Measurements from ENCODE around the gene GABARAP. TPM values are rescaled to one million over a fixed set of nuclear protein-coding genes. Genes with fewer than 3 reads are reported as not detected.

The GABARAP gene
- total and polyA plus RNA-seq, 2 donors (not counting 1 experiment from before 2014, with no cell fraction given) = 323 to 371 TPM

DNA sequence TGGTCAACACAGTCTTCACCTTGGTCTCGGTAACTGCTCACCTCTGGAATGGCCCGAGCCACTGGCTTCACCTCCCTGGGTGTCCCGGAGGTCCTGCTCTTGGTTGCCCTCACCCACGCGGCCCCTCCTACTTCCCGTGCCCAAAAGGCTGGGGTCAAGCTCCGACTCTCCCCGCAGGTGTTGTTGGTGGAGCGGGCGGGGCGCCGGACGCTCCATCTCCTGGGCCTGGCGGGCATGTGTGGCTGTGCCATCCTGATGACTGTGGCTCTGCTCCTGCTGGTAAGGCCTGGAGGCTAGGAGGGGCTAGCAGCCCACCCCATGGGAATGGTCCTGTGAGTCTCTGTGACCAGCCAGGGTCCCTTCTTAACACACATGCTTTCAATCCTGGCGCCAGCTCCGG lies 42.7 kb upstream of the GABARAP start:
- Mint-ChIP-seq H3K27me3 (peaks cover 39% of the 10 kb centered on the region), H3K4me1 (peaks cover 20% of the 10 kb centered on the region), H3K27ac (no peak overlapping the region), H3K4me3 (no peak overlapping the region), H3K9me3 (ENCODE audit: insufficient read depth) (no peaks in the 10 kb centered on the region)
- DNase-seq (no peak), ATAC-seq (ENCODE audit: low read depth) (no peak)
- H3K9ac ChIP-seq (ENCODE audit: low read length) = no peak overlapping the region
- no peak overlapping the region for H3K4me3 ChIP-seq (ENCODE audit: control extremely low read depth in 1 of 5, extremely low read depth in 1 of 5, insufficient read depth in 1 of 5, low read depth in 2 of 5, low read length in 4 of 5)
- intact Hi-C loops (cut with micrococcal nuclease) = no loop called here
- peaks cover 0 to 18% (median 0%) of the 10 kb centered on the region in 3 donors for H3K9me3 ChIP-seq (ENCODE audit: control extremely low read depth in 1 of 3, control insufficient read depth in 2 of 3, insufficient read depth in 1 of 3, low read length in 2 of 3)
- no peak overlapping the region for H3K4me2 ChIP-seq (replicated peaks; ENCODE audit: low read depth, low read length, poor library complexity, severe bottlenecking)
- POLR2A ChIA-PET = no interaction called here
- peaks cover 0 to 57% (median 14%) of the 10 kb centered on the region in 4 experiments for H3K27me3 ChIP-seq (replicated peaks in 1 of 4; ENCODE audit: control extremely low read depth in 1 of 4, control insufficient read depth in 3 of 4, insufficient read depth in 4 of 4, low read length in 3 of 4)
- TF ChIP-seq EZH2 (IDR thresholded peaks at IDR 0.05; ENCODE audit: borderline replicate concordance, insufficient read depth, low read depth, low read length, poor library complexity, severe bottlenecking) = no peak
- TF ChIP-seq, protein P1, sequence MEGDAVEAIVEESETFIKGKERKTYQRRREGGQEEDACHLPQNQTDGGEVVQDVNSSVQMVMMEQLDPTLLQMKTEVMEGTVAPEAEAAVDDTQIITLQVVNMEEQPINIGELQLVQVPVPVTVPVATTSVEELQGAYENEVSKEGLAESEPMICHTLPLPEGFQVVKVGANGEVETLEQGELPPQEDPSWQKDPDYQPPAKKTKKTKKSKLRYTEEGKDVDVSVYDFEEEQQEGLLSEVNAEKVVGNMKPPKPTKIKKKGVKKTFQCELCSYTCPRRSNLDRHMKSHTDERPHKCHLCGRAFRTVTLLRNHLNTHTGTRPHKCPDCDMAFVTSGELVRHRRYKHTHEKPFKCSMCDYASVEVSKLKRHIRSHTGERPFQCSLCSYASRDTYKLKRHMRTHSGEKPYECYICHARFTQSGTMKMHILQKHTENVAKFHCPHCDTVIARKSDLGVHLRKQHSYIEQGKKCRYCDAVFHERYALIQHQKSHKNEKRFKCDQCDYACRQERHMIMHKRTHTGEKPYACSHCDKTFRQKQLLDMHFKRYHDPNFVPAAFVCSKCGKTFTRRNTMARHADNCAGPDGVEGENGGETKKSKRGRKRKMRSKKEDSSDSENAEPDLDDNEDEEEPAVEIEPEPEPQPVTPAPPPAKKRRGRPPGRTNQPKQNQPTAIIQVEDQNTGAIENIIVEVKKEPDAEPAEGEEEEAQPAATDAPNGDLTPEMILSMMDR (IDR thresholded peaks at IDR 0.05) = no peak
- H2AFZ ChIP-seq (ENCODE audit: insufficient read depth, low read depth, low read length, poor library complexity, severe bottlenecking) = no peak overlapping the region
- H3K27ac ChIP-seq (ENCODE audit: low read length in 2 of 2) = no peak overlapping the region
- CTCF ChIA-PET = interaction anchor here (1.3 to 10.9 kb wide), 4 partner anchors 13 to 228 kb away, joined by 3 to 115 read pairs (median 4); no protein-coding TSS in a partner anchor
- H3K36me3 ChIP-seq (replicated peaks in 1 of 2; ENCODE audit: control extremely low read depth in 1 of 2, control insufficient read depth in 1 of 2, extremely low read depth in 1 of 2, insufficient read depth in 2 of 2, low read length in 1 of 2) = no peaks in the 10 kb centered on the region
- peaks cover 20 to 31% of the 10 kb centered on the region in 2 donors for H3K4me1 ChIP-seq (ENCODE audit: control insufficient read depth in 2 of 2, insufficient read depth in 2 of 2, low read length in 2 of 2)
- H4K20me1 ChIP-seq (ENCODE audit: control insufficient read depth, insufficient read depth, low read length, poor library complexity, severe bottlenecking) = no peaks in the 10 kb centered on the region
- WGBS (ENCODE audit: insufficient coverage) = 93% methylated on average over 16 of the region's 16 CpGs
- no peaks in the 10 kb centered on the region for H3K79me2 ChIP-seq (ENCODE audit: control insufficient read depth, insufficient read depth, low read length)

DNA sequence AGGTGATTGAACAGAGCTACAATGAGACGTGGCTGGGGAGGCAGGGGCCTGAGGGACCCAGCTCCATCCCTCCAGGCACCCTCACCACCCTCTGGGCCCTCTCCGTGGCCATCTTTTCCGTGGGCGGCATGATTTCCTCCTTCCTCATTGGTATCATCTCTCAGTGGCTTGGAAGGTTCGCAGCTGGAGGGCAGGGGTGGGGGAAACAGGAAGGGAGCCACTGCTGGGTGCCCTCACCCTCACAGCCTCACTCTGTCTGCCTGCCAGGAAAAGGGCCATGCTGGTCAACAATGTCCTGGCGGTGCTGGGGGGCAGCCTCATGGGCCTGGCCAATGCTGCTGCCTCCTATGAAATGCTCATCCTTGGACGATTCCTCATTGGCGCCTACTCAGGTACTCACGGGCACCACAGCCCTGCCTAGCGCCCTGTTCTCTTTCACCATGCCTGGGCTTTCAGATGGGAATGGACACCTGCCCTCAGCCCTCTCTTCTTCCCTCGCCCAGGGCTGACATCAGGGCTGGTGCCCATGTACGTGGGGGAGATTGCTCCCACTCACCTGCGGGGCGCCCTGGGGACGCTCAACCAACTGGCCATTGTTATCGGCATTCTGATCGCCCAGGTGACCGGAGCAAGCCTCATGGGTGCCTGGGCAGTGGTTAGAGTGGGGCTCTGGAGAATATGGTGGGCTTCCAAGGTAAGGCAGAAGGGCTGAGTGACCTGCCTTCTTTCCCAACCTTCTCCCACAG lies 41.4 kb upstream of the GABARAP start:
- intact Hi-C loops (cut with micrococcal nuclease) = no loop called here
- H3K4me1 Mint-ChIP-seq = peaks cover 20% of the 10 kb centered on the region
- Histone ChIP-seq H3K4me2 (replicated peaks; ENCODE audit: low read depth, low read length, poor library complexity, severe bottlenecking) (no peak overlapping the region), H3K4me3 (ENCODE audit: control extremely low read depth in 1 of 5, extremely low read depth in 1 of 5, insufficient read depth in 1 of 5, low read depth in 2 of 5, low read length in 4 of 5) (no peak overlapping the region), H3K79me2 (ENCODE audit: control insufficient read depth, insufficient read depth, low read length) (no peaks in the 10 kb centered on the region), H3K9ac (ENCODE audit: low read length) (no peak overlapping the region), H4K20me1 (ENCODE audit: control insufficient read depth, insufficient read depth, low read length, poor library complexity, severe bottlenecking) (no peaks in the 10 kb centered on the region), H3K36me3 (replicated peaks in 1 of 2; ENCODE audit: control extremely low read depth in 1 of 2, control insufficient read depth in 1 of 2, extremely low read depth in 1 of 2, insufficient read depth in 2 of 2, low read length in 1 of 2) (no peaks in the 10 kb centered on the region), H3K9me3 (ENCODE audit: control extremely low read depth in 1 of 3, control insufficient read depth in 2 of 3, insufficient read depth in 1 of 3, low read length in 2 of 3) (peaks cover 0 to 18% (median 0%) of the 10 kb centered on the region in 3 donors), H2AFZ (ENCODE audit: insufficient read depth, low read depth, low read length, poor library complexity, severe bottlenecking) (no peak overlapping the region), H3K27me3 (replicated peaks in 1 of 4; ENCODE audit: control extremely low read depth in 1 of 4, control insufficient read depth in 3 of 4, insufficient read depth in 4 of 4, low read length in 3 of 4) (peaks cover 0 to 54% (median 13%) of the 10 kb centered on the region in 4 experiments), H3K27ac (ENCODE audit: low read length in 2 of 2) (no peak overlapping the region), H3K4me1 (ENCODE audit: control insufficient read depth in 2 of 2, insufficient read depth in 2 of 2, low read length in 2 of 2) (peaks cover 20 to 31% of the 10 kb centered on the region in 2 donors)
- no peaks in the 10 kb centered on the region for H3K9me3 Mint-ChIP-seq (ENCODE audit: insufficient read depth)
- CTCF ChIA-PET = interaction anchor here (0.6 to 10.9 kb wide), 6 partner anchors 10 to 237 kb away, joined by 3 to 115 read pairs (median 4); no protein-coding TSS in a partner anchor
- DNase-seq (no peak), ATAC-seq (ENCODE audit: low read depth) (no peak)
- peaks cover 37% of the 10 kb centered on the region for H3K27me3 Mint-ChIP-seq
- peak overlapping the region; percentile 15 for H3K27ac Mint-ChIP-seq
- POLR2A ChIA-PET = interaction anchor here (0.6 to 1.8 kb wide), 2 partner anchors 13 to 196 kb away, joined by 3 to 4 read pairs; partner anchors contain the start of gene ZBTB4
- TF ChIP-seq, protein P1 (IDR thresholded peaks at IDR 0.05) = no peak
- TF ChIP-seq EZH2 (IDR thresholded peaks at IDR 0.05; ENCODE audit: borderline replicate concordance, insufficient read depth, low read depth, low read length, poor library complexity, severe bottlenecking) = no peak
- H3K4me3 Mint-ChIP-seq = peak overlapping the region; percentile 19
- 86% methylated on average over 10 of the region's 18 CpGs for WGBS (ENCODE audit: insufficient coverage)

Measured in B cell (primary cell).